HG03571 (cell line): ENCODE measurements around the gene PLEKHA6.
"Not testable (repeated sequence)": the region's sequence is repeated elsewhere in the genome, so short reads cannot be mapped to it uniquely, and the experiment has no call there.

Experiments
- ATAC-seq: cut with Tn5 transposase; IDR thresholded peaks from one replicate; pipeline ENCODE4 v1.9.1; 2021; ENCODE audit not compliant: unreplicated experiment

Gene PLEKHA6

DNA sequence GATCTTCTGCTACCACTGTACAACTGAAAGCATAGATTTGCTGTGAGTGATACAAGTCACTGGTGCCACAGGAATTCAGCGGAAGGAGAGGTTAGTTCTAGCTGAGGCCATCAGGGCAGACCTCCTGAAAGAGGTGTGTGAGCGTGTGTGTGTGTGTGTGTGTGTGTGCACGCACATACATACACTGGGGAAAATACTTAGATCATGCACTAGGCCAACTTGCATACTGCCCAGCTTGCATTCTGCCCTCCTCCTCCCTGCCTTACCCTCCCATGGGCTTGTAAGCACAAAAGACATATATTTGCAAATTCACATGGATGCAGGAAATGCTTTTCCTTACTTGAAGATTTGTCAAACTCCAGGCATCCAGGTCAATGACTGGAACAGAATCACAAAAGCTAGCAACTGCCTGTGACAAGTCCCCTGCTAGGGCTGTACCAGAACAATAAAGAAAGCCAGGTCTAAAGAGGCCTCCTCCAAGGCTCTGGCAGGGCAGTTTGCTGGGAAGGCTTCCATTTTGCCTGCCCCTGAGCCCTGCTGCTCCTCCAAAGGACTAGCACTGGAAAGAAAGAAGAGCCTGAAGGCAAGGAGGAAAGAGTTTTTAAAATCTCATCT is 23.2 kb downstream of the PLEKHA6 start:
- no peak for ATAC-seq

DNA sequence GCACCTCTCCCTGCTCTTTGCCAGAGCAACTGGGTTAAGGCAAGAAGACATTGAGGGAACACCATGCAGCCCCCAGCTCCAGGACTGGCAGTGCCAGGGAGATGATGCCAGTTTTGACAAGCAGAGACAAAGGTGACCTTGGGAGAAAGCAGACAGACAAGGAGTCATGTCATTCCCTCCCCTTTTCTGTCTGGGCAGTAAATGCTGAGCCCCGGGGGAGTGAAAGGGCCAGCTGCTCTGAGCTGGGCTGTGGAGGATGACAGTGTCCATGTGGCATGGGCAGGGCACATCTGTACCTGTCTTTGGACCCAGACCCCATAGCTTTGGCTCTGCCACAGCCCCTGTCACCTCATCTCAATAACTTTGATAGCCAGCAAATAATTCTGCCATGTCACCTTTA is 24.2 kb downstream of the PLEKHA6 start:
- no peak for ATAC-seq

DNA sequence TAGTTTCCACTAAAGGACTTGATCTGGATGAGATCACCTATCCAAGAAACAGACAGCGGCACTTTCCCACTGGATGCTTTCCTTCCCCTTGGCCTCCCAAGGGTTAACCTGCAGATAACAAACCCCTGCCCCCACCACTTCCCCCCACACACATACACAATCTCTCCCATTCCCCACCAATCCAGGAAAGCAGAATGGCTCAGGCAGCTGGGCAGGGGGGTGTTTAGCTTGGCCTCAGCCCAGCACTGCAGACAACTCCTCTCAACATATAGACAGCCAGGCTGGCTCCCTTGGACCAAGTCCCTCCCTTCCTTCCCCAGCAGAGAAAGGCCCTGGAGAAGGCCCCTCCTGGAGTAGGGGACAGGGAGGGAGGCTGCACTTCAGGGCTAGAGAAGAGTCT is 24.6 kb downstream of the PLEKHA6 start:
- ATAC-seq: no peak

DNA sequence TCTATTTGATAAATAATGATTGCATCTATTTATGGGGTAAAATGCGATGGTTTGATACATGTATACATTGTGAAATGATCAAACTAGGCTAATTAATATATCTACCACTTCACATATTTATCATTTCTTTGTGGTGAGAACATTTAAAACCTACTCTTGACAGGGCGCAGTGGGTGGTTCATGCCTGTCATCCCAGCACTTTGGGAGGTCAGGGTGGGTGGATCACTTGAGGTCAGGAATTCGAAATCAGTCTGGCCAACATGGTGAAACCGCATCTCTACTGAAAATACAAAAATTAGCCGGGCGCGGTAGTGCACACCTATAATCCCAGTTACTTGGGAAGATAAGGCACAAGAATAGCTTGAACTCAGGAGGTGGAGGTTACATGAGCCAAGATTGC is 25.3 kb downstream of the PLEKHA6 start:
- ATAC-seq: no peak

DNA sequence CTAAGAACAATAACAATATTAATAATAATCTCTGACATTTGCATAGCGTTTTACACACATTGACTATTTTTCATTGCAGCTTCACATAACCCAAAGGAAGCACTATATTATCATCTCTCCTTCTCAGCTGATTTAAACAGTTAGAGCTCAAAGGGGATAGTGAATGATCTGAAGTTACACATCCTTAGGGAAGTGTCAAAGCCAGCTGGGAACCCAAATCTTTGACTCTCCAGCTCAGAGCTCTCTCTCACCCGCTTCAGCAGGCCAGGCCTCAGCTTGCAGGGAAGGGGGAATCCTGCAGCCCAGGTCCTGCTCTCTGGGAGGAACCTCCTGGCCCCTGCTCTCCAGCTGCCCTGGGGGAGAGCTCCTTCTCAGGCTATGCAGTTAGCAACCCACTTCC is 26.3 kb downstream of the PLEKHA6 start:
- no peak for ATAC-seq

DNA sequence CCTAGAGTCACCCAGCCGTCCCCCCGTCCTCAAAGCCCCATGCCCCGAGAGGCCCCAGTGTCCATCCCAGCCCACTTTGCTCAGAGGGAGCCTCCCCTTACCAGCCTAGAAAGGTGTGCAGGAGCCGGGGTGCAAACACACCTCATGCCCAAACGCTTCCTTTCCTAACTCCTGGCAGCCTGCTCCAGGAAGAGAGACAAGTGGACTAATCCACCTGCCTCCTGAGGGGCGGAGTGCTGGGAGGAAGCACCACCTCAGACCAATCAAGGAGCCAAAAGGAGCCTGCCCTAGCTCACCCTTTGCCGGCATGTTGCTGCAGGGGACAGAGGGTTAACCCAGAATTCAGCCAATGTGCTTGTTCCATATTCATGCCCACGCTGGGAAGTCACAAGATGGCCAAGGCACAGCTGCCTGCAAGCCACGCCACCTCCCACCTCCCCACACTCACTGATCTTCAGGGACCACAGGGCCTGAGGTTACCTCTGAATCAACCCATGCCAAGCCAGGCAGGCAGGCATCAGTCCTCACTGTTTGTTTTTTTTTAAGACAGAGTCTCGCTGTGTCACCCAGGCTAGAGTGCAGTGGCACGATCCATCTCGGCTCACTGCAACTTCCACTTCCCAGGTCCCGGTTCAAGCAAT is 27.8 kb downstream of the PLEKHA6 start:
- ATAC-seq: no peak

DNA sequence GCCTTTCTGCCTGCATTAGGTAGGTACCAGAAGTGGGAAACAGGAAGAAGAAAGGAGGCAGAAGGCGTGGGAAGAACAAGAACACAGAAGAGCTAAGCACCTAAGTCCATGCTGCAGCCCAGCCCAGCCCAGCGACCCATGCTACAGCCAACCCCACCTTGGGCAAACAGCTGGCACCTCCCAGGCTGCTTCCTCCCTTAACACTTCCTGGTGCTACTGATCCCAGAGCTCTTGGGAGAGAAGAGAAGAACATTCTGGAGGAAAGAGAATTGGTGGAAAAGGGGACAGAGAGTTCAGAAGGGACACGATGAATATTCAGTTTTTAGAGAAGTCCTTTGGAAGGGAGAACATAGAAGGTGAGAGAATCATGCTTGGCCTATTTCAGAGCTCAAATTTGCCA is 28.5 kb downstream of the PLEKHA6 start:
- no peak for ATAC-seq

DNA sequence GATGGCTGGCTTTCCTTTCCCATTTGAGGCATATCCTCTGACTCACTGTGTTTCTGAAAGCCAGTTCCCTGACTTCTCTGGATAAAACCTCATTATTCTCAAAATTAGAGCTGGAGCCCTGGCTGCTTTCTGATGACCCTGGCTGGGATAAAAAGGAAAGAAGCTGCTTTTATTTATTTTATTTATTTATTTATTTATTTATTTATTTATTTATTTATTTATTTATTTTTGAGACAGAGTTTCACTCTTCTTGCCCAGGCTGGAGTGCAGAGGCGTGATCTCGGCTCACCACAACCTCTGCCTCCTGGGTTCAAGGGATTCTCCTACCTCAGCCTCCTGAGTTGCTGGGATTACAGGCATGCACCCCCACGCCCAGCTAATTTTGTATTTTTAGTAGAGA is 31.9 kb downstream of the PLEKHA6 start:
- ATAC-seq: not testable (repeated sequence)

DNA sequence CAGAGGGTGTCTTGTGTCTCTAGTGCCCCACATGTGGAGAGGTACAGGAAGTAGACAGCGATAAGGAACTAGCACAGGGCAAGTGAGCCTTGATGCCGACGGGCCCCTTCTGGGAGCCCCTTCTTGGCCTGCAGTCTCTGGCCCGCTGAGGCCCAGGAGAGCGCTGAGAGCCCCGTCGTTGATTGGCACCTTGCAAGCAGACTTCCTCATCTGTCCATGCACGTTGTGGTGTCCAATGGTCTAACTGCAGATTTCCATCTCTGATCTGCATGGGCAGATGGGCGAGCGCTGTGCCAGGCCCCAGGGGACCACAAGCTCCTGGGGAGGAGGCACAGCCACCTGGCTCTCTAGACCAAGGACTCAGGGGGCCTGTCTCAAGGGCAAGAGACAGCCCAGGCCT is 32.4 kb downstream of the PLEKHA6 start:
- no peak for ATAC-seq

DNA sequence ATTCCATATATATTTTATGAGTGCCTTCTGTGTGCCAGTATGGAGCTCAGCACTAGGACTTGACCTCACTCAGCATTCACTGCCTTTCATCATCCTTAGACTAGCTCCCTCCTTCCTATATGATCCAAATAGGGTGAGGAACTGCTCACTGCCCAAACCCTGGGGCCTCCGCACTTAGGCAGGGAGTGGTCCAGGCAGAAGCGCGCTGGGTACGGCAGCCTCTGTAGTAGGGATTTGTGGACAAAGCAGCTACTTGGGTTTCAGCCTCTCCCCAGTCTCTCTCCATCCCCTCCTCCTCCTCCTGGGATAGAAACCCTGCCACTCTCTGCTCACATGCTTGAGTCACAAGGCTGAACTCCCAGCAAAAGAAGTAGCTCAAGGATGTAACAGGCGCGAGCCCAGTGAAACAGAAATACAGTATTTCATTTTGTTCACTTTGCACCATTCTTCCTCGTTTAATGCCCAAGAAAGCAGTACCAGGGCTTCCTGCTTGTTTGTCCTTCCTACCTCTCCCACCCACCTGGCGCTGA is 32.9 kb downstream of the PLEKHA6 start:
- no peak for ATAC-seq

DNA sequence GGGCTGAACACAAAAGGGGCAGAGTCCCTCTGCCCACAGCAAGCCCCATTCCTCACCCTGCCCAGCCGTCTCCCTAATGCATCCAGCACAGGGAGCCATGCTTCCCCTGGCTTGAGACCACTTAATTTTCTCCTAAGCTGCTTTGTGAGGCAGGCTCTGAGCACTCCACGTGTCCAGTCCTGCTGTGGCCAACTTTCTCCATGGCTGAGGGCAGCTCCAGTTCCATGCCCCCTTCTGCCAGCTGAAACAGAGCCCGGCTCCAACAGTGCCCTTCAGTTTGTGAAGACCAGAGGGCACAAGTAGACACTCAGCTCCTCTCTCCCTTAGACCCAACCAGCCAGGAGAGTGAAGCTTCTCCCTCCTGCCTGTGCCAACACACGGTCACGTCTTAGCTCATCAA is 33.8 kb downstream of the PLEKHA6 start:
- no peak for ATAC-seq

DNA sequence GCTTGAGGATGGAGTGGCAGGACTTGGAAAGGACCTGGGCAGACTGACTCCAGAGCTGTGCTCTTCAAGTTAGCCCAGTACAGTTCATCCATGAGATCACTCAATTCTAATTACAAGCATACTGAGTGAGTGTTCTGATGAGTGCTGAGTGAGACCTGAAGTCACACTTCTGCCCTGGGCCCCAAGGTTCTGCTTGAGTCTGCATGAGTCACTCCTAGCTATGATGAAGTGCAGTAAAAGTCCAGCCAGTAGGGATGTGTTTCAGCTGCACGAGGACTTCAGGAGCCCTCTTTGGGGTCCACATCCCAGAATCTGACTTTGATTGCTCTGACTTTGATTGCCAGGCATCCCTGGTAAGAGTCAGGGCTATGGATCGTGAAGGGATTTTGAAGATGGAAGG is 35.8 kb downstream of the PLEKHA6 start:
- ATAC-seq: no peak

DNA sequence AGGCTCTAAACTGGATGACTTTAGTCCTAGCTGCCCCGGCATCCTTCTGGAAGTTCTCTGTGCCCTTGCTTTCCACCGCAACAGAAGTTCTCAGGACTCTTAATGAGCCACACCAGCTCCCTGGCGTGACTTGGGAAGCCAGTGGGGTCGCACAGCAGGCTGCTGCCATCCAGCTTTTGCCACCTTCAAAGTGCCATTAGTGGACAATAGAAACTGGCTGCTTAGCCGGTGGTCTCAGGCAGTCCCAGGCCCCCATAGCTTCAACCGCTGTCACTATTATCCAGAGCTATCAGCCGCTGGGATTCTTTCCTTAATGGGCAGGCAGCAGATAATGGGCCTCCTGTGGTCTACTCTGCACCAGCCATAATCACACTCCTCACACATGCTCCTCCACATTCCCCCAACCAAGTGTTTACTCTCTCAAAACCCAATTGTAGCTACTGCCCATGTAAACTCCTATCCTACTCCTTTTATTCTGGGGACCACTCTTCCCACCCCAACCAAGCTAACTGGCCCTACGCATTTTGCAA is 37.3 kb downstream of the PLEKHA6 start:
- ATAC-seq: no peak

DNA sequence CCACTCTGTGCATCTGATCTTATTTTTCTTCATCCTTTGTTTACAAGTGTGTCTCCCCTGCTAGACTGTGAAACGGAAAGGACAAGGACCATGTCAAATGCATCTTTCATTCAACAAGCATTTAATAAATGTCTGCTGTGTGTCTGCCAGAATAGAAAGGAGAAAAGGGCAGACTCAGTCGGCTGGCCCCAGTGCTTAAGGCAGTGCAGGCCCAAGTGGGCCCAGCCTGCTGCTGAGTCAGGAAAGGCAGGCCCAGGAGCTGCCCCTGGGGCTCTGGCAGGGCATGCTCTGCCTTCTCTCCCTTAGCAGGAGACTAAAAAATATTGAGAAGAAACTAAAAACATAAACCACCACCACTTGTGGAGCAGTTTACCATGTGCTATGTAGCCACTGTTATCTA is 38.1 kb downstream of the PLEKHA6 start:
- ATAC-seq: no peak

DNA sequence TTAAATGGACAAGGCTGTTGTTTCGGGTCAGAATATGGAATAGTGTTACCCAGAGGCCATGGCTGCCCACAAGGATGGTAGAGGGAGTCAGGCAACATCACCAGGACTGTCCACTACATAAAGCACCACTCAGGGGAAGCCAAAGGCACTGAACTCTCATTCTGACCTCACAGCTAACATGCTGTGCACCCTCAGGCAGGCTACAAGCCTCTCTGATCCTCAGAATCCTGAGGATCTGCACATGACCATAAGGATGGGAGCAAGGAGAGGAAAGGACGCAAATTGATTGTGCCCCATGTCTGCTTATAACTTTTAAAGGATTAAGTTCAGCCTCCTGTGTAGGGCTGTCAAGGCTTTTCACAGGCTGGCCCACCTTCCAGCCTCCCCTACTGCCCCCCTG is 38.7 kb downstream of the PLEKHA6 start:
- no peak for ATAC-seq

DNA sequence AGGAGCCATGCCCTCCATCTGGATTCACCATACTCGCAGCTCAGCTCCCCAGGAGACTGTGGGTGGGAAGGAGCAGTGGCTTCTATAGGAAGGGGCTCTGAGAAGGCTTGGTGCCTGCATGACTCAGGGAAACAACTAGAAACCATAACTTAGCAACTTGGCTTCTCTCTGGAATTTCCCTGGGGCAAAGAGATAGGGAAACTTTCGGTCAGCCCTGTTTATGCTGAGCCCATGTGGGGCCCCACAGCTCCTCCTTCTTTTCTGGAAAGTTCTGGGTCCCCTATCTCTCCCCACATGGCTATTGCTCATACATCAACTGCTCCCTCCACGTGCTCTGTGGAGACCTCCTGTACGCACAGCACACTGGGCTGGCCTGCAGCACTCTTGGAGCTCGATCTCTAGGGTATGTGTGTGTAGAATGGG is 39.3 kb downstream of the PLEKHA6 start:
- no peak for ATAC-seq

DNA sequence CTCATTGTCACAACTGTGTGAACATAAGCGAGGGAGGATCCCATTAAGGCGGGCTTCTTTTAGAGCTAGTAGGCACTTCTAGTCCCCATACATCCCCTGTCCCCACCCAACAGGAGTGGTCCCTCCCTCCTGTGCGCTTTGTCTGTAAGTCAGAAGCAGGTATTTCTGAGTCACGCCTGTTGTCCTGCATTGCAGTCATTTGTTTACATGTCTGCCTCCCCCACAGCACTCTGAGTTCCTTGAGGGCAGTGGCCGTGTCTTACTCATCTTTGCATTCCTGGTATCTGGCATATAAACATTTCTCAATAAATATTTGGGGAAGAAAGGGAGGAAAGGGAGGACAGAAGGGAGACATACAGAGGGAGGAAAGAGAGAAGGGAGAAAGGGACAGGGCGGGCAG is 40.3 kb downstream of the PLEKHA6 start:
- no peak for ATAC-seq

DNA sequence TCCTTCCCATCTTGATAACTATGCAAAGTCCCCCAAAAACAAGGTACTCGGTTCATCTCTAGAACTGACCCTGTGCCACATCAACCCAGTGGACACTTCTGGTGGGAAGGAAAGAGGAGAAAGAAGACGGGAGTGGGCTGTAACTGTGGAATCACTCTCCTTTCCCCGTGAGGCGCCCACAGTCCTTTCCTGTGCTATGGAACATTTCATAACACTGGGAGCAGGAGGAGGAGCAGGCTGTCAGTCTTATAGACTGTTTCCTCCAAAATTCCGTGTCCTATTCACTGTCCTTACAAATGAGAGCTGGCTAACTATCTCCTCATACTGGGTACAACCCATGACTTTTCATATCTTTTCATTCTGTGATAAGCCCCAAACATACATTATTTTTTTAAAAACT is 40.7 kb downstream of the PLEKHA6 start:
- ATAC-seq: no peak

DNA sequence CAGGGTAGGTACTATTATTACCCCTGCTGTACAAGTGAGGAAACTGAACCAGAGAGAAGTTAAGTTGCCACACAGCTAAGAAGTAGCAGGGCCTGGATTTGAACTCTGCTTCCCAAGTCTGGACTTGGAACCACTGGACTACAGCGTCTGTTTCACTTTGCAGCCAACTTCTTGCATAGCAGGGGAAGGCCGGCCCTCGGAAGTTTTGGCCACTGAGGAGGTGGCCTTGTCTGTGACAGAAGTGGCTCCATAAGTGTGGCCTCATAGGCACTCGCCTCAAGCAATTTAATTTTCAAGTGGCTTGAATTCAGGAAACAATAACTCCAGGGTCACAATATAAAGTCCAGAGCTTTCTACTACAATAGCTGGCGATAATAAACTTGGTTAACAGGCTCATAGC is 41.4 kb downstream of the PLEKHA6 start:
- ATAC-seq: no peak

DNA sequence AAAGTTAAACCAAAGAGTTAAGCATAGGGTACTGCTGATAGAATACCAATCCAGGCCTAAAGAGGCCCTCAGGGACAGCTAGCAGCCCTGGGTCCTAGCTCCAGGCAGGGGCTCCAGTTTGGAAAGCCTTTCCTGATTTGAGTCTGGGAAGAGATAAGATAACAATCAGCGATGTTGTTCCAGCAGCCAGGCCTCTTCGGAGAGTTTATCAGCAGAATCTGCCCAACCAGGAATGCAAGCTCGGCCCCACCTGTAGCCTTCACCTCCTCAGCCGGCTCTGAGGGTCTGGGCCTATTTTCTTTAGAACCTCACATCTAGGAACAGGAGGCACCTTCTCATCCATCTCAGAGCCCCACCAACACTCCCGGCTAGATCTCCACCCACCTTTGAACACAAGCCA is 42.6 kb downstream of the PLEKHA6 start:
- no peak for ATAC-seq

DNA sequence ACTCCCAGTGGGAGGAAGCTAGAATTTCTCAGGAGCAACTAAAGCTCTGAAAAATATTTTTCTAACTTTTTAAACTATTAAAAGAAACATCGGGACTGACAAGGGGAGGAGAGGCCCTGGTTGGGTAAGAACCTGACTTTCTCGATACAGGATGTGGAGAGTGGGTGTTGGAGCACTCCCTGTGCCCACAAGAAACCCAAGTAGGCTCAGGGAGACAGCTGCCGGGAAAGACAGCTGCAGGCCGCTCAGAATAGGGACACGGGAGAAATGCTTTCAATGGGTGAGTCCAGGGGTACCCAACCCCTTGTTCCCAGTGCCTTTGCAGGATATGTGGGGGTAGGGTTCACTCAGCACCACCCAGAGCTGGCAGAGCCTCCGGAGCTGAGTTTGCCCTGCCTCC is 43.6 kb downstream of the PLEKHA6 start:
- ATAC-seq: no peak

DNA sequence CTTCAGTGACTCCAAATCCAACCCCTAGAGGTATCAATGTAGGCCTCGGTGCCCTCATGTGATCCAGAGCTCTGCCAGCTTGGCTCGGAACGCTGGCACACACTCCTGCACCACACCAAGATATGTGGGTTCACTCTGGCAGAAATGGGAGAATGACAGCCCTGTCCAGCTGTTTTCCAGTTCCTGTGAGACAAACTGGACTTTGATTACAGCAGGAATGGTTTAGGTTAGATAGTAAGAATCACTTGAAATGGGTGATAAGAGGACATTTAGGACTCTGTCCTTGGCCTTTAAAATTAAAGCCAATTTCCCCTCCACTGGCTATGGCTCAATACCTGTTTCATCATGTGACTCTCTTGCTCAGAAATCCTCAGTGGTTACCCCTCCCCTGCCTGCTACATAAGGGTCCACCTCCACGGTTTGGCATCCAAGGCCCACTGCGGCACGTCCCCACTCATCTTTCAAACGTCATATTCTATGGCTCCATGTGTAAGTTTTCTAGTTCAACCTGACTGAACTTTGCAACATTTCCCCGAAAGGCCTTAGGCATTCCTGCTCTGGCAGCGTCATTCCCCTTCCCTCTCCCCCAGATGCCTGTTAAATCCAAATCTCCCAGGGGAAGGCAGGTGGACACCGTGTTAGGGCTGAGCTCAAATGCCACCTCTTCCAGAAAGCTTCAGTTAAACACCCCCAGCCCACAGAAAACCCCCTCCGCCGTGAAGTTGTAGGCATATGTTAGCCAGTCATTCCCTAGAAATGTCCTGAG is 44.7 kb downstream of the PLEKHA6 start:
- no peak for ATAC-seq
